ENCODE results near the gene AKAP12. TPM values are rescaled to one million over a fixed set of nuclear protein-coding genes. Genes with fewer than 3 reads are reported as not detected.

Gene AKAP12
- total RNA-seq, 1 donor from 2014 or later, result 5.0 TPM

- DNase-seq (ENCODE audit: low read depth) (no peak), FAIRE-seq (no peak)
- peaks cover 2% of the 10 kb centered on the region for H3K27me3 ChIP-seq (ENCODE audit: control insufficient read depth, insufficient read depth, low read length)
- no peaks in the 10 kb centered on the region for H3K36me3 ChIP-seq (ENCODE audit: control insufficient read depth, insufficient read depth, low read length)
- TF ChIP-seq CTCF (IDR thresholded peaks at IDR 0.05; ENCODE audit: insufficient read depth, low read length, severe bottlenecking), result no peak
- H3K4me3 ChIP-seq (ENCODE audit: low read depth, low read length), result peak overlapping the region; percentile 40
Measured at GRCh38 chr6:151240036-151240685, 394 bp downstream of the AKAP12 start.

GRCh38 chr6:151240791-151241642 lies 1.2 kb downstream of the AKAP12 start:
- no peak for TF ChIP-seq CTCF (IDR thresholded peaks at IDR 0.05; ENCODE audit: insufficient read depth, low read length, severe bottlenecking)
- DNase-seq (ENCODE audit: low read depth), result peak; percentile 58

GRCh38 chr6:151241853-151242252 lies 2.1 kb downstream of the AKAP12 start:
- no peak overlapping the region for H3K4me3 ChIP-seq (ENCODE audit: low read depth, low read length)
- H3K36me3 ChIP-seq (ENCODE audit: control insufficient read depth, insufficient read depth, low read length), result no peaks in the 10 kb centered on the region
- DNase-seq (ENCODE audit: low read depth) (no peak), FAIRE-seq (no peak)
- TF ChIP-seq CTCF (IDR thresholded peaks at IDR 0.05; ENCODE audit: insufficient read depth, low read length, severe bottlenecking), result no peak
- no peaks in the 10 kb centered on the region for H3K27me3 ChIP-seq (ENCODE audit: control insufficient read depth, insufficient read depth, low read length)

More at GRCh38 chr6:151240791-151241642, 1.2 kb downstream of the AKAP12 start:
- peaks cover 2% of the 10 kb centered on the region for H3K27me3 ChIP-seq (ENCODE audit: control insufficient read depth, insufficient read depth, low read length)
- peak overlapping the region; percentile 40 for H3K4me3 ChIP-seq (ENCODE audit: low read depth, low read length)
- FAIRE-seq, result no peak
- no peaks in the 10 kb centered on the region for H3K36me3 ChIP-seq (ENCODE audit: control insufficient read depth, insufficient read depth, low read length)

DNA sequence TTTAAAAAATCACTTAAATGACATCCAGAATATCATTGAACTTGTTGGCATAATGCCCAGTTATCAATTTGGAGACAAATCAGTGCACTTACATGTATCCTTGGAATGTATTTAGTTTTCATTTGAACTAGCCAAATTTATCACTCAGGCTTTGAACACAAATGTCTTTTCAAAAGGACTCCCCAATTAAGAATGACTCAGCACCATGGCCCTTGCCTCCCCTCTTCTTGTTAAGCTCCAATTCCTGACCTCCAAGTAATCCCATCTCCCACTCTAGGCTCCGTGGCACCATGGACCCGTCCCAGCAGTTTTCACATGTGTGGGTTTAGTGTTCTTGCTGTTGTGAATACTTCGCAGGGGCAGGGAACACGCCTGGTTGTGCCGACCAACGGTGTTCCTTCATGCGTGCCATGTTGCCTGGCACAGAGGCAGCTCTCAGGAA lies 2.7 kb downstream of the AKAP12 start:
- FAIRE-seq (no peak), DNase-seq (ENCODE audit: low read depth) (no peak)
- no peak overlapping the region for H3K4me3 ChIP-seq (ENCODE audit: low read depth, low read length)
- H3K27me3 ChIP-seq (ENCODE audit: control insufficient read depth, insufficient read depth, low read length), result no peaks in the 10 kb centered on the region
- TF ChIP-seq CTCF (IDR thresholded peaks at IDR 0.05; ENCODE audit: insufficient read depth, low read length, severe bottlenecking), result no peak
- H3K36me3 ChIP-seq (ENCODE audit: control insufficient read depth, insufficient read depth, low read length), result no peaks in the 10 kb centered on the region

GRCh38 chr6:151243481-151243880 lies 3.7 kb downstream of the AKAP12 start:
- H3K36me3 ChIP-seq (ENCODE audit: control insufficient read depth, insufficient read depth, low read length), result no peaks in the 10 kb centered on the region
- no peaks in the 10 kb centered on the region for H3K27me3 ChIP-seq (ENCODE audit: control insufficient read depth, insufficient read depth, low read length)
- no peak for TF ChIP-seq CTCF (IDR thresholded peaks at IDR 0.05; ENCODE audit: insufficient read depth, low read length, severe bottlenecking)
- no peak for DNase-seq (ENCODE audit: low read depth)
- no peak for FAIRE-seq
- H3K4me3 ChIP-seq (ENCODE audit: low read depth, low read length), result no peak overlapping the region
